Measurements from ENCODE around the gene NBPF8. TPM values are rescaled to one million over a fixed set of nuclear protein-coding genes. Genes with fewer than 3 reads are reported as not detected.
A peak's percentile ranks its signal among the peaks of the same experiment; 100 is the strongest.
"Not testable (repeated sequence)": the region's sequence is repeated elsewhere in the genome, so short reads cannot be mapped to it uniquely, and the experiment has no call there.

The NBPF8 gene, protein sequence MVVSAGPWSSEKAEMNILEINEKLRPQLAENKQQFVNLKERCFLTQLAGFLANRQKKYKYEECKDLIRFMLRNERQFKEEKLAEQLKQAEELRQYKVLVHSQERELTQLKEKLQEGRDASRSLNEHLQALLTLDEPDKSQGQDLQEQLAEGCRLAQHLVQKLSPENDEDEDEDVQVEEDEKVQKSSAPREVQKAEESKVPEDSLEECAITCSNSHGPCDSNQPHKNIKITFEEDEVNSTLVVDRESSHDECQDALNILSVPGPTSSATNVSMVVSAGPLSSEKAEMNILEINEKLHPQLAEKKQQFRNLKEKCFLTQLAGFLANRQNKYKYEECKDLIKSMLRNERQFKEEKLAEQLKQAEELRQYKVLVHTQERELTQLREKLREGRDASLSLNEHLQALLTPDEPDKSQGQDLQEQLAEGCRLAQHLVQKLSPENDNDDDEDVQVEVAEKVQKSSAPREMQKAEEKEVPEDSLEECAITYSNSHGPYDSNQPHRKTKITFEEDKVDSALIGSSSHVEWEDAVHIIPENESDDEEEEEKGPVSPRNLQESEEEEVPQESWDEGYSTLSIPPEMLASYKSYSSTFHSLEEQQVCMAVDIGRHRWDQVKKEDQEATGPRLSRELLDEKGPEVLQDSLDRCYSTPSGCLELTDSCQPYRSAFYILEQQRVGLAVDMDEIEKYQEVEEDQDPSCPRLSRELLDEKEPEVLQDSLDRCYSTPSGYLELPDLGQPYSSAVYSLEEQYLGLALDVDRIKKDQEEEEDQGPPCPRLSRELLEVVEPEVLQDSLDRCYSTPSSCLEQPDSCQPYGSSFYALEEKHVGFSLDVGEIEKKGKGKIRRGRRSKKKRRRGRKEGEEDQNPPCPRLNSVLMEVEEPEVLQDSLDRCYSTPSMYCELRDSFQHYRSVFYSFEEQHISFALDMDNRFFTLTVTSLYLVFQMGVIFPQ
- total RNA-seq (10 to 100 TPM in 1 of 2 donors, 1 to 10 TPM in 1; 2.6 to 42.2 TPM), polyA plus RNA-seq (10 to 100 TPM in 1 of 2 donors, 1 to 10 TPM in 1; 7.8 to 15.1 TPM)

GRCh38 chr1:120414911-120415480, at the start of gene NBPF8:
TSS of gene NBPF8 (plus strand) at chr1:120415035. CDS start at chr1:120436523, 21,488 bp downstream.
- WGBS = under 1% methylated on average over 49 of the region's 64 CpGs
- H3K9me3 ChIP-seq (ENCODE audit: control insufficient read depth in 4 of 4, low read length in 3 of 4); H3K27me3 ChIP-seq (ENCODE audit: control insufficient read depth in 4 of 4, insufficient read depth in 4 of 4, low read length in 3 of 4); H3K4me1 ChIP-seq (ENCODE audit: control insufficient read depth in 4 of 4, insufficient read depth in 4 of 4, low read length in 3 of 4); H3K36me3 ChIP-seq (ENCODE audit: control insufficient read depth in 4 of 4, insufficient read depth in 3 of 4, low read depth in 1 of 4, low read length in 3 of 4): not testable (repeated sequence)
- Histone ChIP-seq H3K4me3 (ENCODE audit: low read depth in 1 of 3, low read length in 3 of 3) (peak within 1 kb of the TSS; percentile 47 to 63 (median 56)), H3K27ac (ENCODE audit: low read depth in 1 of 2, low read length in 2 of 2) (peak within 1 kb of the TSS; percentile 37 to 66), H3K9ac (ENCODE audit: low read depth in 1 of 2, low read length in 2 of 2) (peak within 1 kb of the TSS in 1 of 2 donors; percentile 59)
- peak; percentile 36 for DNase-seq (ENCODE audit: low spot score)
- TF ChIP-seq YY1 (IDR thresholded peaks at IDR 0.05) = peak; percentile 39

DNA sequence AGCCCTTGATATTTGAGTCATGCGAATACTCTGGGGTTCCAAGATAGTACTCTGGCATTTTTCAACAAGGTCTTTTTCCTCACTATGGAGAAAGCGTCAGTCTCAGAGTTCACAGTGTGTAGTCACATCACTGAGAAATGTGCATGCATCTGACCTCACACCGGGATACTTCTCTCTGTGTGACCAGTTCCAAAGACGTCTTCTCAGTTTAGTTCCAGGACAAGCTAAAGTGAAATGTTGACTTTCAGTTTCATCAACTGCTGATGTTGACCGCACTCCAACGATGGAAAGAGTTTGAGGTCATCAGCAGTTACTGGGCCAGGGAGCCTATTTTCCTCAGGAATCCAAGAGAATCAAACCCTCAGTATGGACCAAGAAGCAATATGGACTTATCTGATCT, 47.1 kb upstream of the NBPF8 start:
- not testable (repeated sequence) for H3K4me1 ChIP-seq (ENCODE audit: control insufficient read depth in 4 of 4, insufficient read depth in 4 of 4, low read length in 3 of 4); H3K27ac ChIP-seq (ENCODE audit: low read depth in 1 of 2, low read length in 2 of 2); H3K9ac ChIP-seq (ENCODE audit: low read depth in 1 of 2, low read length in 2 of 2); DNase-seq (ENCODE audit: low spot score); H3K9me3 ChIP-seq (ENCODE audit: control insufficient read depth in 4 of 4, low read length in 3 of 4); H3K4me3 ChIP-seq (ENCODE audit: low read depth in 1 of 3, low read length in 3 of 3); H3K36me3 ChIP-seq (ENCODE audit: control insufficient read depth in 4 of 4, insufficient read depth in 3 of 4, low read depth in 1 of 4, low read length in 3 of 4); H3K27me3 ChIP-seq (ENCODE audit: control insufficient read depth in 4 of 4, insufficient read depth in 4 of 4, low read length in 3 of 4)
- 82% methylated on average over 6 of the region's 6 CpGs for WGBS

DNA sequence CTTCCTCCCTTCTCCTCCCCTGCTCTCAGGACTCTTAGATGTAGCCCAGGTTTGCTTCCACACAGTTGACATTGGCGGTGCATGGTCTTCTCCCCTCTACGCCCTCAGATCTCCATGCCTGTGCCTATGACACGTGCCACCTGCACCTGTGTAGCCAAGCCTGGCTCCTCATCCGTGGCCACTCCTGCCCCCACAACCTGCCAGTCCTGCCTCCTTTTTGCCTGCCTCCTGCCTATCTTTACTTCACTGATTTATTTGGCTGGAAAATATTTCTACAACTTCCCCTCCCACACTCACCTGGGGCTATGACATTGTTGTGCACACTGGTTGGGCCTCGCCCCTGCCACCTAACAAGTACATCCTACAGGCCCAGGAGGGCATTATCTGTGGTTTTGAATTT, 28.2 kb upstream of the NBPF8 start:
- H3K9me3 ChIP-seq (ENCODE audit: control insufficient read depth in 4 of 4, low read length in 3 of 4); H3K4me3 ChIP-seq (ENCODE audit: low read depth in 1 of 3, low read length in 3 of 3); DNase-seq (ENCODE audit: low spot score); H3K27ac ChIP-seq (ENCODE audit: low read depth in 1 of 2, low read length in 2 of 2); H3K9ac ChIP-seq (ENCODE audit: low read depth in 1 of 2, low read length in 2 of 2); H3K4me1 ChIP-seq (ENCODE audit: control insufficient read depth in 4 of 4, insufficient read depth in 4 of 4, low read length in 3 of 4); H3K36me3 ChIP-seq (ENCODE audit: control insufficient read depth in 4 of 4, insufficient read depth in 3 of 4, low read depth in 1 of 4, low read length in 3 of 4); H3K27me3 ChIP-seq (ENCODE audit: control insufficient read depth in 4 of 4, insufficient read depth in 4 of 4, low read length in 3 of 4): not testable (repeated sequence)
- WGBS = 94% methylated on average over 5 of the region's 5 CpGs

GRCh38 chr1:120388597-120389126, 26.2 kb upstream of the NBPF8 start:
- not testable (repeated sequence) for H3K4me1 ChIP-seq (ENCODE audit: control insufficient read depth in 4 of 4, insufficient read depth in 4 of 4, low read length in 3 of 4); H3K9me3 ChIP-seq (ENCODE audit: control insufficient read depth in 4 of 4, low read length in 3 of 4); H3K36me3 ChIP-seq (ENCODE audit: control insufficient read depth in 4 of 4, insufficient read depth in 3 of 4, low read depth in 1 of 4, low read length in 3 of 4); H3K27me3 ChIP-seq (ENCODE audit: control insufficient read depth in 4 of 4, insufficient read depth in 4 of 4, low read length in 3 of 4); H3K4me3 ChIP-seq (ENCODE audit: low read depth in 1 of 3, low read length in 3 of 3); H3K9ac ChIP-seq (ENCODE audit: low read depth in 1 of 2, low read length in 2 of 2); H3K27ac ChIP-seq (ENCODE audit: low read depth in 1 of 2, low read length in 2 of 2); DNase-seq (ENCODE audit: low spot score)
- peak; percentile 35 to 40 for TF ChIP-seq RAD21 (IDR thresholded peaks at IDR 0.05)
- 14% methylated on average over 14 of the region's 29 CpGs for WGBS

GRCh38 chr1:120391365-120391764, 23.5 kb upstream of the NBPF8 start:
- not testable (repeated sequence) for H3K27ac ChIP-seq (ENCODE audit: low read depth in 1 of 2, low read length in 2 of 2); H3K36me3 ChIP-seq (ENCODE audit: control insufficient read depth in 4 of 4, insufficient read depth in 3 of 4, low read depth in 1 of 4, low read length in 3 of 4); H3K27me3 ChIP-seq (ENCODE audit: control insufficient read depth in 4 of 4, insufficient read depth in 4 of 4, low read length in 3 of 4); DNase-seq (ENCODE audit: low spot score); H3K4me3 ChIP-seq (ENCODE audit: low read depth in 1 of 3, low read length in 3 of 3); H3K4me1 ChIP-seq (ENCODE audit: control insufficient read depth in 4 of 4, insufficient read depth in 4 of 4, low read length in 3 of 4); H3K9me3 ChIP-seq (ENCODE audit: control insufficient read depth in 4 of 4, low read length in 3 of 4); H3K9ac ChIP-seq (ENCODE audit: low read depth in 1 of 2, low read length in 2 of 2)
- WGBS = 81% methylated on average over 4 of the region's 4 CpGs

All from liver (tissue), 9 donors.